GM23338 (cell line): ENCODE measurements around the gene ATL2. TPM values are rescaled to one million over a fixed set of nuclear protein-coding genes. Genes with fewer than 3 reads are reported as not detected.
A peak's percentile ranks its signal among the peaks of the same experiment; 100 is the strongest.

Experiments used
- ATAC-seq: fragments of 200-7000 bp; cut with Tn5 transposase; 3 replicates; pipeline ENCODE4 v1.9.1; 2020
- DNase-seq: peaks from one replicate; pipeline ENCODE4 v3.0.0-alpha.2; 2015; ENCODE audit warnings: low spot score
- H2AFZ ChIP-seq: fragments of 200-600 bp; sonication (generic); 2 replicates; pipeline ENCODE4 v1.8.0; 2016; ENCODE audit warnings: antibody characterized with exemption, mild to moderate bottlenecking, moderate library complexity
- H3F3A ChIP-seq: fragments of 200-600 bp; sonication (generic); replicated peaks from 2 replicates; pipeline ENCODE4 v1.8.0; 2017; ENCODE audit warnings: antibody characterized with exemption, mixed run types, low read depth
- H3K27ac ChIP-seq: fragments of 200-600 bp; sonication (generic); 2 replicates; pipeline ENCODE4 v1.6.1; 2016; ENCODE audit warnings: low read depth
- H3K27me3 ChIP-seq: fragments of 200-600 bp; sonication (generic); 2 replicates; pipeline ENCODE4 v1.8.0; 2016; ENCODE audit warnings: mild to moderate bottlenecking, mixed run types, moderate library complexity; ENCODE audit not compliant: insufficient read depth
- H3K36me3 ChIP-seq: fragments of 200-600 bp; sonication (generic); 2 replicates; pipeline ENCODE4 v1.8.0; 2016; ENCODE audit warnings: mild to moderate bottlenecking; ENCODE audit not compliant: insufficient read depth
- H3K4me1 ChIP-seq: fragments of 200-600 bp; sonication (generic); 2 replicates; pipeline ENCODE4 v1.8.0; 2016; ENCODE audit warnings: mild to moderate bottlenecking, moderate library complexity; ENCODE audit not compliant: insufficient read depth
- H3K4me2 ChIP-seq: fragments of 200-600 bp; sonication (generic); 2 replicates; pipeline ENCODE4 v1.7.1; 2017; ENCODE audit warnings: mixed run types
- H3K4me3 ChIP-seq: fragments of 200-600 bp; sonication (generic); 2 replicates; pipeline ENCODE4 v1.6.1; 2016; ENCODE audit warnings: mixed run types
- H3K79me2 ChIP-seq: fragments of 200-600 bp; sonication (generic); replicated peaks from 2 replicates; pipeline ENCODE4 v1.8.0; 2017; ENCODE audit warnings: mild to moderate bottlenecking; ENCODE audit not compliant: insufficient read depth
- H3K9me2 ChIP-seq: fragments of 200-600 bp; sonication (generic); 2 replicates; pipeline ENCODE4 v1.8.0; 2017; ENCODE audit not compliant: insufficient read depth
- H4K20me1 ChIP-seq: fragments of 200-600 bp; sonication (generic); replicated peaks from 2 replicates; pipeline ENCODE4 v1.8.0; 2017; ENCODE audit warnings: mild to moderate bottlenecking; ENCODE audit not compliant: insufficient read depth
- H3K27ac Mint-ChIP-seq: 2 replicates; pipeline ENCODE4 v1.8.0; 2020; ENCODE audit warnings: inconsistent platforms, mild to moderate bottlenecking, moderate library complexity, mixed read lengths
- H3K27me3 Mint-ChIP-seq: 3 replicates; pipeline ENCODE4 v1.8.0; 2022; ENCODE audit warnings: low read depth, mild to moderate bottlenecking, moderate library complexity, mixed read lengths, inconsistent platforms; ENCODE audit not compliant: insufficient read depth, poor library complexity
- H3K36me3 Mint-ChIP-seq: 3 replicates; pipeline ENCODE4 v1.8.0; 2021; ENCODE audit warnings: low read depth, mild to moderate bottlenecking, inconsistent platforms, moderate library complexity, mixed read lengths
- H3K4me1 Mint-ChIP-seq: 3 replicates; pipeline ENCODE4 v1.8.0; 2020; ENCODE audit warnings: mild to moderate bottlenecking, inconsistent platforms, mixed read lengths
- H3K4me3 Mint-ChIP-seq: 3 replicates; pipeline ENCODE4 v1.8.0; 2021; ENCODE audit warnings: moderate library complexity, mild to moderate bottlenecking, inconsistent platforms, mixed read lengths
- H3K9me3 Mint-ChIP-seq: 3 replicates; pipeline ENCODE4 v1.8.0; 2020; ENCODE audit warnings: moderate library complexity, mild to moderate bottlenecking, inconsistent platforms, mixed read lengths
- CTCF ChIP-seq, 2 experiments: fragments of 200-600 bp in 1 of 2; sonication (generic) in 1 of 2; conservative IDR thresholded peaks; 2 replicates each; pipeline versions ENCODE4 v1.5.1 to v1.6.1; 2016 to 2017; ENCODE audit warnings: antibody characterized with exemption in 2 of 2, low read depth in 2 of 2, mild to moderate bottlenecking in 2 of 2, moderate library complexity in 1 of 2
- JUNB ChIP-seq: IDR thresholded peaks from one replicate; pipeline ENCODE4 v1.6.1; 2016; ENCODE audit warnings: antibody characterized with exemption; ENCODE audit not compliant: unreplicated experiment
- POLR2AphosphoS5 ChIP-seq: IDR thresholded peaks from 2 replicates; pipeline ENCODE4 v1.6.1; 2016; ENCODE audit warnings: antibody characterized with exemption, low read depth
- ZNF114 ChIP-seq: fragments of 250-450 bp; sonication (Bioruptor Pico); IDR thresholded peaks from 2 replicates; pipeline ENCODE4 v1.5.0; 2020; ENCODE audit warnings: mild to moderate bottlenecking, moderate library complexity
- polyA plus RNA-seq: library from polyadenylated mRNA; unstranded; fragments of >200 nt; fragmentation: Nextera tagmentation; extraction: Ambion mirVana; gene quantifications from 2 replicates; pipeline ENCODE4 v1.2.1, GENCODE V29; 2016
- total RNA-seq: library from RNA; depleted of rRNA; stranded (reverse); fragments of >200 nt; shearing (Covaris generic); gene quantifications from 2 replicates; pipeline ENCODE4 v1.2.3, GENCODE V29; 2014
- TF ChIP-seq, protein P1 (sequence below): fragments of 250-450 bp; sonication (Bioruptor Pico); IDR thresholded peaks from 2 replicates; pipeline ENCODE4 v1.5.0; 2020; ENCODE audit warnings: mild to moderate bottlenecking, moderate library complexity

Gene ATL2
- total and polyA plus RNA-seq, 2 experiments from 2014 or later, result 30.2 to 140 TPM

GRCh38 chr2:38375696-38376345 lies 1.3 kb downstream of the ATL2 start:
- H3K36me3 Mint-ChIP-seq, result no peaks in the 10 kb centered on the region; the same call in 2 of the 3 replicates
- Histone ChIP-seq H4K20me1 (peaks cover 38% of the 10 kb centered on the region), H3K4me3 (peak overlapping the region; percentile 91), H3K79me2 (peaks cover 57% of the 10 kb centered on the region), H3F3A (no peaks in the 10 kb centered on the region), H3K4me1 (peaks cover 30% of the 10 kb centered on the region), H3K36me3 (no peaks in the 10 kb centered on the region), H2AFZ (no peak overlapping the region), H3K9me2 (no peaks in the 10 kb centered on the region), H3K27me3 (no peaks in the 10 kb centered on the region), H3K27ac (no peak overlapping the region), H3K4me2 (peak overlapping the region; percentile 80)
- H3K4me3 Mint-ChIP-seq, result peak overlapping the region; percentile 90
- peak; percentile 72 for DNase-seq
- peaks cover 9% of the 10 kb centered on the region for H3K27me3 Mint-ChIP-seq
- H3K27ac Mint-ChIP-seq, result peak overlapping the region; percentile 80
- H3K4me1 Mint-ChIP-seq, result peaks cover 42% of the 10 kb centered on the region
- TF ChIP-seq CTCF (conservative IDR thresholded peaks at IDR 0.05; ENCODE audit: low read depth in 2 of 2) (peak in 1 of 2 experiments; percentile 20; a peak in 1 of 4 replicates), POLR2AphosphoS5 (no peak)
- ATAC-seq, result peak; percentile 27
- no peaks in the 10 kb centered on the region for H3K9me3 Mint-ChIP-seq

DNA sequence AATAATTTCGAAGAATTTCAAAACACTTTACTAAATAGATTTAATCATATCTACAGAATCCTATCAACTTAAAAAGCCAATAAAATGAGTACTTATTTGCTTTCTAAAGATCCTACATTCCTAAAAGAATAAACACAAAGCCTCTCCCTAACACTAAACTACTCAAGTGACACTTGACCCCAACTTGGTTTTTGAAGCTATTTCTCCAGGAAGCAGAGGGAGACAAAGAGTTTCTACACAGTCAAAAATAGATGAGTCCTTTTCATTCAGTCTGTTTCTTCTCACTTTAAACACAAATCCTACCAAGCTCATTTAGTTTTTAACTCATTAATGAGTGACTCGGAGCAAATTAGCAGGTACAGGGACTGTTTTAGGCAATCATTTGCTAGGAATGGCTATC lies 2.1 kb downstream of the ATL2 start:
- peaks cover 39% of the 10 kb centered on the region for H3K4me1 Mint-ChIP-seq
- ATAC-seq (no peak), DNase-seq (no peak)
- H3K27ac ChIP-seq, result no peak overlapping the region
- H3K27me3 ChIP-seq, result no peaks in the 10 kb centered on the region
- H3K36me3 Mint-ChIP-seq, result no peaks in the 10 kb centered on the region; the same call in 2 of the 3 replicates
- H3K79me2 ChIP-seq, result peaks cover 66% of the 10 kb centered on the region
- no peaks in the 10 kb centered on the region for H3K9me2 ChIP-seq
- H3K27ac Mint-ChIP-seq, result no peak overlapping the region
- H3K36me3 ChIP-seq, result no peaks in the 10 kb centered on the region
- peak overlapping the region; percentile 80 for H3K4me2 ChIP-seq
- no peak overlapping the region for H2AFZ ChIP-seq
- peak overlapping the region; percentile 90 for H3K4me3 Mint-ChIP-seq
- H3F3A ChIP-seq, result no peaks in the 10 kb centered on the region
- peaks cover 23% of the 10 kb centered on the region for H3K4me1 ChIP-seq
- peak overlapping the region; percentile 91 for H3K4me3 ChIP-seq
- no peaks in the 10 kb centered on the region for H3K9me3 Mint-ChIP-seq
- peaks cover 7% of the 10 kb centered on the region for H3K27me3 Mint-ChIP-seq
- H4K20me1 ChIP-seq, result peaks cover 38% of the 10 kb centered on the region
- no peak for TF ChIP-seq JUNB

GRCh38 chr2:38371235-38371634 lies 5.8 kb downstream of the ATL2 start:
- Mint-ChIP-seq H3K27me3 (peaks cover 2% of the 10 kb centered on the region), H3K27ac (no peak overlapping the region), H3K9me3 (no peaks in the 10 kb centered on the region), H3K36me3 (no peaks in the 10 kb centered on the region; the same call in 2 of the 3 replicates), H3K4me1 (peaks cover 27% of the 10 kb centered on the region), H3K4me3 (no peak overlapping the region)
- Histone ChIP-seq H3F3A (no peaks in the 10 kb centered on the region), H3K9me2 (no peaks in the 10 kb centered on the region), H3K4me2 (no peak overlapping the region), H3K4me3 (no peak overlapping the region), H3K79me2 (peaks cover 100% of the 10 kb centered on the region), H3K27ac (no peak overlapping the region), H2AFZ (no peak overlapping the region), H3K4me1 (peaks cover 10% of the 10 kb centered on the region), H3K27me3 (no peaks in the 10 kb centered on the region), H3K36me3 (no peaks in the 10 kb centered on the region), H4K20me1 (peaks cover 55% of the 10 kb centered on the region)
- no peak for ATAC-seq
- DNase-seq, result no peak
- TF ChIP-seq JUNB (no peak), ZNF114 (CRISPR knock-in tag) (no peak), CTCF (conservative IDR thresholded peaks at IDR 0.05; ENCODE audit: low read depth in 2 of 2) (no peak)
- TF ChIP-seq, protein P1, sequence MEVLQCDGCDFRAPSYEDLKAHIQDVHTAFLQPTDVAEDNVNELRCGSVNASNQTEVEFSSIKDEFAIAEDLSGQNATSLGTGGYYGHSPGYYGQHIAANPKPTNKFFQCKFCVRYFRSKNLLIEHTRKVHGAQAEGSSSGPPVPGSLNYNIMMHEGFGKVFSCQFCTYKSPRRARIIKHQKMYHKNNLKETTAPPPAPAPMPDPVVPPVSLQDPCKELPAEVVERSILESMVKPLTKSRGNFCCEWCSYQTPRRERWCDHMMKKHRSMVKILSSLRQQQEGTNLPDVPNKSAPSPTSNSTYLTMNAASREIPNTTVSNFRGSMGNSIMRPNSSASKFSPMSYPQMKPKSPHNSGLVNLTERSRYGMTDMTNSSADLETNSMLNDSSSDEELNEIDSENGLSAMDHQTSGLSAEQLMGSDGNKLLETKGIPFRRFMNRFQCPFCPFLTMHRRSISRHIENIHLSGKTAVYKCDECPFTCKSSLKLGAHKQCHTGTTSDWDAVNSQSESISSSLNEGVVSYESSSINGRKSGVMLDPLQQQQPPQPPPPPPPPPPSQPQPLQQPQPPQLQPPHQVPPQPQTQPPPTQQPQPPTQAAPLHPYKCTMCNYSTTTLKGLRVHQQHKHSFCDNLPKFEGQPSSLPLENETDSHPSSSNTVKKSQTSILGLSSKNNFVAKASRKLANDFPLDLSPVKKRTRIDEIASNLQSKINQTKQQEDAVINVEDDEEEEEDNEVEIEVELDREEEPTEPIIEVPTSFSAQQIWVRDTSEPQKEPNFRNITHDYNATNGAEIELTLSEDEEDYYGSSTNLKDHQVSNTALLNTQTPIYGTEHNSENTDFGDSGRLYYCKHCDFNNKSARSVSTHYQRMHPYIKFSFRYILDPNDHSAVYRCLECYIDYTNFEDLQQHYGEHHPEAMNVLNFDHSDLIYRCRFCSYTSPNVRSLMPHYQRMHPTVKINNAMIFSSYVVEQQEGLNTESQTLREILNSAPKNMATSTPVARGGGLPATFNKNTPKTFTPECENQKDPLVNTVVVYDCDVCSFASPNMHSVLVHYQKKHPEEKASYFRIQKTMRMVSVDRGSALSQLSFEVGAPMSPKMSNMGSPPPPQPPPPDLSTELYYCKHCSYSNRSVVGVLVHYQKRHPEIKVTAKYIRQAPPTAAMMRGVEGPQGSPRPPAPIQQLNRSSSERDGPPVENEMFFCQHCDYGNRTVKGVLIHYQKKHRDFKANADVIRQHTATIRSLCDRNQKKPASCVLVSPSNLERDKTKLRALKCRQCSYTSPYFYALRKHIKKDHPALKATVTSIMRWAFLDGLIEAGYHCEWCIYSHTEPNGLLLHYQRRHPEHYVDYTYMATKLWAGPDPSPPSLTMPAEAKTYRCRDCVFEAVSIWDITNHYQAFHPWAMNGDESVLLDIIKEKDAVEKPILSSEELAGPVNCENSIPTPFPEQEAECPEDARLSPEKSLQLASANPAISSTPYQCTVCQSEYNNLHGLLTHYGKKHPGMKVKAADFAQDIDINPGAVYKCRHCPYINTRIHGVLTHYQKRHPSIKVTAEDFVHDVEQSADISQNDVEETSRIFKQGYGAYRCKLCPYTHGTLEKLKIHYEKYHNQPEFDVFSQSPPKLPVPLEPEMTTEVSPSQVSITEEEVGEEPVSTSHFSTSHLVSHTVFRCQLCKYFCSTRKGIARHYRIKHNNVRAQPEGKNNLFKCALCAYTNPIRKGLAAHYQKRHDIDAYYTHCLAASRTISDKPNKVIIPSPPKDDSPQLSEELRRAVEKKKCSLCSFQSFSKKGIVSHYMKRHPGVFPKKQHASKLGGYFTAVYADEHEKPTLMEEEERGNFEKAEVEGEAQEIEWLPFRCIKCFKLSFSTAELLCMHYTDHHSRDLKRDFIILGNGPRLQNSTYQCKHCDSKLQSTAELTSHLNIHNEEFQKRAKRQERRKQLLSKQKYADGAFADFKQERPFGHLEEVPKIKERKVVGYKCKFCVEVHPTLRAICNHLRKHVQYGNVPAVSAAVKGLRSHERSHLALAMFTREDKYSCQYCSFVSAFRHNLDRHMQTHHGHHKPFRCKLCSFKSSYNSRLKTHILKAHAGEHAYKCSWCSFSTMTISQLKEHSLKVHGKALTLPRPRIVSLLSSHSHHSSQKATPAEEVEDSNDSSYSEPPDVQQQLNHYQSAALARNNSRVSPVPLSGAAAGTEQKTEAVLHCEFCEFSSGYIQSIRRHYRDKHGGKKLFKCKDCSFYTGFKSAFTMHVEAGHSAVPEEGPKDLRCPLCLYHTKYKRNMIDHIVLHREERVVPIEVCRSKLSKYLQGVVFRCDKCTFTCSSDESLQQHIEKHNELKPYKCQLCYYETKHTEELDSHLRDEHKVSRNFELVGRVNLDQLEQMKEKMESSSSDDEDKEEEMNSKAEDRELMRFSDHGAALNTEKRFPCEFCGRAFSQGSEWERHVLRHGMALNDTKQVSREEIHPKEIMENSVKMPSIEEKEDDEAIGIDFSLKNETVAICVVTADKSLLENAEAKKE (CRISPR knock-in tag), result no peak
